Calu3 (cell line): Measurements from ENCODE around the gene RFC2. TPM values are rescaled to one million over a fixed set of nuclear protein-coding genes. Genes with fewer than 3 reads are reported as not detected.
A peak's percentile ranks its signal among the peaks of the same experiment; 100 is the strongest.

ENCODE experiments used
- BruUV-seq: library from RNA; stranded (reverse); fragments of 400-500 nt; replicated peaks from 2 replicates; lab custom pipeline; 2021; lab: Mats Ljungman, UMichigan
- CTCF ChIA-PET: fragments of 300-600 bp; sonication (Branson Sonifier 250); formaldehyde crosslinking; loops from one replicate; lab custom pipeline; 2022; ENCODE audit warnings: antibody characterized with exemption; lab: Charles Lee
- DNase-seq: peaks from one replicate; pipeline ENCODE4 v3.0.0; 2022
- H3K27ac Mint-ChIP-seq: one replicate; pipeline ENCODE4 v1.8.0; 2022; ENCODE audit warnings: mixed read lengths; ENCODE audit not compliant: unreplicated experiment
- H3K27me3 Mint-ChIP-seq: one replicate; pipeline ENCODE4 v1.8.0; 2022; ENCODE audit warnings: mixed read lengths; ENCODE audit not compliant: unreplicated experiment
- H3K36me3 Mint-ChIP-seq: one replicate; pipeline ENCODE4 v1.8.0; 2022; ENCODE audit warnings: mild to moderate bottlenecking, moderate library complexity, mixed read lengths; ENCODE audit not compliant: insufficient read depth, unreplicated experiment
- H3K4me1 Mint-ChIP-seq: one replicate; pipeline ENCODE4 v1.8.0; 2022; ENCODE audit warnings: mild to moderate bottlenecking, low read depth, mixed read lengths; ENCODE audit not compliant: unreplicated experiment
- H3K4me3 Mint-ChIP-seq: one replicate; pipeline ENCODE4 v1.8.0; 2022; ENCODE audit warnings: mild to moderate bottlenecking, low read depth, moderate library complexity, mixed read lengths; ENCODE audit not compliant: unreplicated experiment
- H3K9me3 Mint-ChIP-seq: one replicate; pipeline ENCODE4 v1.8.0; 2022; ENCODE audit warnings: low read depth, mixed read lengths; ENCODE audit not compliant: unreplicated experiment
- CTCF ChIP-seq: fragments of 200-600 bp; IDR thresholded peaks from one replicate; pipeline ENCODE4 v1.8.0; 2022; ENCODE audit warnings: antibody characterized with exemption; ENCODE audit not compliant: unreplicated experiment
- intact Hi-C: fragments of 100-400 bp; cut with micrococcal nuclease; formaldehyde crosslinking; loops from one replicate; pipeline ENCODE4 v1.10.0; 2022; ENCODE audit not compliant: unreplicated experiment
- total RNA-seq: library from RNA; stranded (reverse); gene quantifications from 2 replicates; pipeline ENCODE4 v1.2.3, GENCODE V29; 2022

RFC2 gene
- total RNA-seq, 1 experiment from 2014 or later = 32.5 TPM

- no peak overlapping the region for H3K4me3 Mint-ChIP-seq
These were observed 43.5 kb upstream of the RFC2 start for GRCh38 chr7:74297516-74298233.

GRCh38 chr7:74294191-74294998 is 40.2 kb upstream of the RFC2 start:
- H3K27ac Mint-ChIP-seq = no peak overlapping the region
- H3K9me3 Mint-ChIP-seq = no peaks in the 10 kb centered on the region
- TF ChIP-seq CTCF = no peak
- H3K36me3 Mint-ChIP-seq = peaks cover 32% of the 10 kb centered on the region
- no peak for DNase-seq
- peaks cover 44% of the 10 kb centered on the region for H3K4me1 Mint-ChIP-seq
- BruUV-seq = no TSS peak
- H3K4me3 Mint-ChIP-seq = peak overlapping the region; percentile 31
- CTCF ChIA-PET = no interaction called here
- no peaks in the 10 kb centered on the region for H3K27me3 Mint-ChIP-seq
- intact Hi-C loops = loop anchor here (10.0 kb wide), 1 partner anchor 60 kb away; no protein-coding TSS in a partner anchor

More at GRCh38 chr7:74297516-74298233, 43.5 kb upstream of the RFC2 start:
- no peak for DNase-seq
- Mint-ChIP-seq H3K4me1 (peaks cover 26% of the 10 kb centered on the region), H3K36me3 (peaks cover 10% of the 10 kb centered on the region), H3K27ac (no peak overlapping the region), H3K9me3 (no peaks in the 10 kb centered on the region), H3K27me3 (no peaks in the 10 kb centered on the region)
- CTCF ChIA-PET = no interaction called here
- intact Hi-C loops = loop anchor here (10.0 kb wide), 1 partner anchor 57 kb away; no protein-coding TSS in a partner anchor
- TF ChIP-seq CTCF = no peak
- BruUV-seq = no TSS peak

- DNase-seq = no peak
- no TSS peak for BruUV-seq
- intact Hi-C loops = loop anchor here (10.0 kb wide), 1 partner anchor 61 kb away; no protein-coding TSS in a partner anchor
- CTCF ChIA-PET = no interaction called here
- Mint-ChIP-seq H3K4me1 (peaks cover 49% of the 10 kb centered on the region), H3K36me3 (peaks cover 39% of the 10 kb centered on the region), H3K27me3 (no peaks in the 10 kb centered on the region), H3K27ac (peak overlapping the region; percentile 93), H3K4me3 (peak overlapping the region; percentile 76), H3K9me3 (no peaks in the 10 kb centered on the region)
- TF ChIP-seq CTCF = no peak
These were observed 39.3 kb upstream of the RFC2 start for GRCh38 chr7:74293577-74293908.

- peaks cover 44% of the 10 kb centered on the region for H3K36me3 Mint-ChIP-seq
- peak overlapping the region; percentile 76 for H3K4me3 Mint-ChIP-seq
- H3K27me3 Mint-ChIP-seq = no peaks in the 10 kb centered on the region
- H3K4me1 Mint-ChIP-seq = peaks cover 55% of the 10 kb centered on the region
- TF ChIP-seq CTCF = no peak
- H3K27ac Mint-ChIP-seq = peak overlapping the region; percentile 93
- DNase-seq = peak; percentile 66
- BruUV-seq = TSS peak; percentile 11
- H3K9me3 Mint-ChIP-seq = no peaks in the 10 kb centered on the region
- CTCF ChIA-PET = interaction anchor here (0.6 to 0.9 kb wide), 2 partner anchors 14 to 17 kb away, joined by 3 to 4 read pairs; no protein-coding TSS in a partner anchor
- intact Hi-C loops = loop anchor here (10.0 kb wide), 1 partner anchor 62 kb away; no protein-coding TSS in a partner anchor
These were observed 38.8 kb upstream of the RFC2 start for GRCh38 chr7:74292757-74293576.
